SK-N-SH treated with all-trans-retinoic acid at 6 μM for 48 hours (cell line): ENCODE data around the gene RGS7BP.

Source experiments
- BACH2 ChIP-seq: fragments of 250-450 bp; sonication (Bioruptor Pico); IDR thresholded peaks from 2 replicates; pipeline ENCODE4 v1.9.0; 2021; ENCODE audit warnings: mild to moderate bottlenecking, borderline replicate concordance
- CREB5 ChIP-seq: fragments of 250-450 bp; sonication (Bioruptor Pico); IDR thresholded peaks from 2 replicates; pipeline ENCODE4 v1.5.1; 2020; ENCODE audit warnings: low read depth, mild to moderate bottlenecking, moderate library complexity
- GLIS3 ChIP-seq: fragments of 250-450 bp; sonication (Bioruptor Pico); IDR thresholded peaks from 2 replicates; pipeline ENCODE4 v1.5.0; 2020; ENCODE audit warnings: mild to moderate bottlenecking, moderate library complexity
- PATZ1 ChIP-seq: fragments of 250-450 bp; sonication (Bioruptor Pico); IDR thresholded peaks from 2 replicates; pipeline ENCODE4 v1.8.0; 2020; ENCODE audit warnings: mild to moderate bottlenecking, moderate library complexity, borderline replicate concordance
- PPARA ChIP-seq: fragments of 250-450 bp; sonication (Bioruptor Pico); IDR thresholded peaks from 2 replicates; pipeline ENCODE4 v1.5.0; 2020; ENCODE audit warnings: mild to moderate bottlenecking, borderline replicate concordance
- TOX ChIP-seq: fragments of 250-450 bp; sonication (Bioruptor Pico); IDR thresholded peaks from 2 replicates; pipeline ENCODE4 v1.8.0; 2021; ENCODE audit warnings: mild to moderate bottlenecking, moderate library complexity, borderline replicate concordance
- ZFP3 ChIP-seq: fragments of 250-450 bp; sonication (Bioruptor Pico); IDR thresholded peaks from 2 replicates; pipeline ENCODE4 v1.5.0; 2020; ENCODE audit warnings: mild to moderate bottlenecking, moderate library complexity
- ZNF565 ChIP-seq: fragments of 450-650 bp; formaldehyde crosslinking; conservative IDR thresholded peaks from 2 replicates; pipeline ENCODE4 v1.5.0; 2020; ENCODE audit warnings: low read depth, mild to moderate bottlenecking, moderate library complexity
- ZNF8 ChIP-seq: fragments of 450-650 bp; formaldehyde crosslinking; IDR thresholded peaks from 2 replicates; pipeline ENCODE4 v1.5.0; 2020; ENCODE audit warnings: mild to moderate bottlenecking, moderate library complexity

DNA sequence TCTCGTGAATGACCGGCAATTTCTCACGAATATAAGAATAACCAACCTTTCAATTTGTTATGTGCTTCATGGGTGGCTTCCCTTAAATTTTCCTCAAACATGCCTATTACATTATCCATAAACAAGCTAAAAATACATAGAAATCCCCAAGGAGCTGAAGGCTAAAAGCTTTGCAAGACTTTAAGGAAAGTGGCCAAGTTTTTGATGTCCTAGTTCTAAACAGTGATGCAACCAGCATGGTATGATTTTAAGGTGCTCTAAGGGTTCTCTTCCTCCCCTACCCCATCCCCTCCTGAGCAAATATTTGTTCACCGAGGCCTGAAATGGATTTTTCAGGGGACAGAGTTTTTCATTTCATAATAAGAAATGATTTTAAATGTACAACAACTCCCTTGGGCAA is 79.8 kb downstream of the RGS7BP start:
- TF ChIP-seq PPARA (CRISPR knock-in tag) (no peak), ZNF565 (no peak), BACH2 (no peak), CREB5 (CRISPR knock-in tag) (no peak), TOX (CRISPR knock-in tag) (no peak), ZNF8 (no peak), PATZ1 (CRISPR knock-in tag) (no peak), ZFP3 (CRISPR knock-in tag) (no peak), GLIS3 (CRISPR knock-in tag) (no peak)
